AG09319 (cell line): ENCODE measurements around the gene UNCX.

Experiments
- DNase-seq: peaks from one replicate; pipeline ENCODE4 v3.0.0-alpha.2; 2010; ENCODE audit warnings: low read depth; ENCODE audit errors: extremely low read depth
- CTCF ChIP-seq: IDR thresholded peaks from 2 replicates; pipeline ENCODE4 v1.5.1; 2011; ENCODE audit warnings: low read depth, mild to moderate bottlenecking, inconsistent platforms, low read length, moderate library complexity

Gene UNCX

GRCh38 chr7:1243290-1243963 lies 10.8 kb downstream of the UNCX start:
- DNase-seq = no peak
- no peak for TF ChIP-seq CTCF

- TF ChIP-seq CTCF = no peak
- DNase-seq = no peak
Observed at GRCh38 chr7:1243964-1244416, 11.3 kb downstream of the UNCX start.

GRCh38 chr7:1244700-1245523 lies 12.2 kb downstream of the UNCX start:
- TF ChIP-seq CTCF = no peak
- DNase-seq = no peak

- no peak for DNase-seq
- no peak for TF ChIP-seq CTCF
Observed at GRCh38 chr7:1245524-1246050, 12.9 kb downstream of the UNCX start.

- TF ChIP-seq CTCF = no peak
Observed at GRCh38 chr7:1246160-1246870, 13.6 kb downstream of the UNCX start.

GRCh38 chr7:1246871-1247526 lies 14.3 kb downstream of the UNCX start:
- no peak for DNase-seq
- no peak for TF ChIP-seq CTCF

More at GRCh38 chr7:1246160-1246870, 13.6 kb downstream of the UNCX start:
- DNase-seq = no peak
